Measurements from ENCODE around the gene MAML3. TPM values are rescaled to one million over a fixed set of nuclear protein-coding genes. Genes with fewer than 3 reads are reported as not detected.

MAML3 gene
- total RNA-seq, 2 donors from 2014 or later: 2.6 to 5.8 TPM

GRCh38 chr4:139686988-139687387, 467.0 kb downstream of the MAML3 start:
- DNase-seq (ENCODE audit: low spot score): no peak
- TF ChIP-seq CTCF (IDR thresholded peaks at IDR 0.05): no peak
- Histone ChIP-seq H3K27me3 (no peaks in the 10 kb centered on the region), H3K27ac (peak overlapping the region in 1 of 2 donors; percentile 34), H3K36me3 (no peaks in the 10 kb centered on the region), H3K4me3 (no peak overlapping the region), H3K4me1 (peaks cover 0 to 50% of the 10 kb centered on the region in 2 donors), H3K9me3 (no peaks in the 10 kb centered on the region)

- DNase-seq (ENCODE audit: low spot score): no peak
- H3K4me3 ChIP-seq: no peak overlapping the region
- H3K4me1 ChIP-seq: peaks cover 0 to 44% of the 10 kb centered on the region in 2 donors
- H3K27ac ChIP-seq: peak overlapping the region in 1 of 2 donors; percentile 34
- no peak for TF ChIP-seq CTCF (IDR thresholded peaks at IDR 0.05)
- H3K9me3 ChIP-seq: no peaks in the 10 kb centered on the region
- no peaks in the 10 kb centered on the region for H3K36me3 ChIP-seq
- no peaks in the 10 kb centered on the region for H3K27me3 ChIP-seq
Observed at GRCh38 chr4:139686130-139686529, 467.9 kb downstream of the MAML3 start.

- H3K27me3 ChIP-seq: no peaks in the 10 kb centered on the region
- H3K27ac ChIP-seq: no peak overlapping the region
- H3K4me1 ChIP-seq: peaks cover 0 to 38% of the 10 kb centered on the region in 2 donors
- no peaks in the 10 kb centered on the region for H3K9me3 ChIP-seq
- DNase-seq (ENCODE audit: low spot score): no peak
- TF ChIP-seq CTCF (IDR thresholded peaks at IDR 0.05): no peak
- no peak overlapping the region for H3K4me3 ChIP-seq
- H3K36me3 ChIP-seq: no peaks in the 10 kb centered on the region
Observed at GRCh38 chr4:139685180-139685579, 468.8 kb downstream of the MAML3 start.

GRCh38 chr4:139684351-139684750, 469.6 kb downstream of the MAML3 start:
- no peak for TF ChIP-seq CTCF (IDR thresholded peaks at IDR 0.05)
- peaks cover 0 to 38% of the 10 kb centered on the region in 2 donors for H3K4me1 ChIP-seq
- peaks cover 5% of the 10 kb centered on the region for H3K36me3 ChIP-seq
- no peak overlapping the region for H3K4me3 ChIP-seq
- H3K27ac ChIP-seq: no peak overlapping the region
- no peaks in the 10 kb centered on the region for H3K9me3 ChIP-seq
- DNase-seq (ENCODE audit: low spot score): no peak
- H3K27me3 ChIP-seq: no peaks in the 10 kb centered on the region

GRCh38 chr4:139682741-139683151, 471.2 kb downstream of the MAML3 start:
- no peak for TF ChIP-seq CTCF (IDR thresholded peaks at IDR 0.05)
- Histone ChIP-seq H3K36me3 (peaks cover 18% of the 10 kb centered on the region), H3K27ac (no peak overlapping the region), H3K4me3 (no peak overlapping the region), H3K9me3 (no peaks in the 10 kb centered on the region), H3K4me1 (peaks cover 0 to 36% of the 10 kb centered on the region in 2 donors), H3K27me3 (no peaks in the 10 kb centered on the region)
- DNase-seq (ENCODE audit: low spot score): no peak

- no peak for TF ChIP-seq CTCF (IDR thresholded peaks at IDR 0.05)
- H3K9me3 ChIP-seq: no peaks in the 10 kb centered on the region
- H3K27me3 ChIP-seq: no peaks in the 10 kb centered on the region
- DNase-seq (ENCODE audit: low spot score): no peak
- H3K4me1 ChIP-seq: peaks cover 0 to 32% of the 10 kb centered on the region in 2 donors
- no peak overlapping the region for H3K27ac ChIP-seq
- H3K4me3 ChIP-seq: no peak overlapping the region
- H3K36me3 ChIP-seq: peaks cover 18% of the 10 kb centered on the region
Observed at GRCh38 chr4:139682309-139682708, 471.7 kb downstream of the MAML3 start.
